Trophoblast cell (in vitro differentiated cells and primary cell): ENCODE measurements around the gene AHSA1.

ENCODE experiments used
- DNase-seq, 2 donors: peaks; one replicate each; pipeline ENCODE4 v3.0.0-alpha.2; 2016
- H2AFZ ChIP-seq: 2 replicates; pipeline ENCODE4 v1.6.1; 2013; ENCODE audit warnings: low read length, moderate library complexity, mild to moderate bottlenecking; ENCODE audit not compliant: insufficient read depth, poor library complexity
- H2AK5ac ChIP-seq: 2 replicates; pipeline ENCODE4 v1.6.1; 2013; ENCODE audit warnings: mild to moderate bottlenecking, low read length
- H2BK120ac ChIP-seq: 2 replicates; pipeline ENCODE4 v1.6.1; 2013; ENCODE audit warnings: low read length, mild to moderate bottlenecking, moderate library complexity; ENCODE audit not compliant: insufficient read depth, poor library complexity
- H2BK12ac ChIP-seq: 2 replicates; pipeline ENCODE4 v1.6.1; 2013; ENCODE audit warnings: mild to moderate bottlenecking, low read length, moderate library complexity
- H2BK5ac ChIP-seq: 2 replicates; pipeline ENCODE4 v1.6.1; 2013; ENCODE audit warnings: low read length, low read depth, moderate library complexity, mild to moderate bottlenecking; ENCODE audit not compliant: poor library complexity
- H3K14ac ChIP-seq: 2 replicates; pipeline ENCODE4 v1.6.1; 2013; ENCODE audit warnings: mild to moderate bottlenecking, low read length
- H3K18ac ChIP-seq: 2 replicates; pipeline ENCODE4 v1.6.1; 2013; ENCODE audit warnings: mild to moderate bottlenecking, low read length
- H3K23ac ChIP-seq: 2 replicates; pipeline ENCODE4 v1.6.1; 2013; ENCODE audit warnings: low read length
- H3K27ac ChIP-seq: 2 replicates; pipeline ENCODE4 v1.5.1; 2013; ENCODE audit warnings: low read depth, mild to moderate bottlenecking, inconsistent platforms, low read length, moderate library complexity
- H3K27me3 ChIP-seq: 2 replicates; pipeline ENCODE4 v1.6.1; 2013; ENCODE audit warnings: inconsistent platforms, mild to moderate bottlenecking, low read length, moderate library complexity; ENCODE audit not compliant: insufficient read depth
- H3K36me3 ChIP-seq, 2 experiments: 1 replicate in 1 of 2; 2 replicates in 1 of 2; pipeline ENCODE4 v1.6.1; 2013; ENCODE audit warnings: low read length in 2 of 2, mild to moderate bottlenecking in 2 of 2, moderate library complexity in 1 of 2; ENCODE audit not compliant: insufficient read depth in 2 of 2, control insufficient read depth in 1 of 2
- H3K4ac ChIP-seq: 2 replicates; pipeline ENCODE4 v1.6.1; 2013; ENCODE audit warnings: low read depth, mild to moderate bottlenecking, low read length, moderate library complexity
- H3K4me1 ChIP-seq, 2 experiments: 1 replicate in 1 of 2; 2 replicates in 1 of 2; pipeline ENCODE4 v1.6.1; 2013; ENCODE audit warnings: low read length in 2 of 2, mild to moderate bottlenecking in 2 of 2, moderate library complexity in 1 of 2; ENCODE audit not compliant: insufficient read depth in 2 of 2, control insufficient read depth in 1 of 2
- H3K4me2 ChIP-seq: 2 replicates; pipeline ENCODE4 v1.6.1; 2013; ENCODE audit warnings: inconsistent platforms, mild to moderate bottlenecking, low read length, moderate library complexity
- H3K4me3 ChIP-seq: 2 replicates; pipeline ENCODE4 v1.5.1; 2013; ENCODE audit warnings: mild to moderate bottlenecking, low read depth, low read length, inconsistent platforms
- H3K79me1 ChIP-seq: one replicate; pipeline ENCODE4 v1.6.1; 2013; ENCODE audit warnings: low read length
- H3K79me2 ChIP-seq: 2 replicates; pipeline ENCODE4 v1.6.1; 2013; ENCODE audit warnings: low read length, mild to moderate bottlenecking; ENCODE audit not compliant: control insufficient read depth, insufficient read depth, poor library complexity
- H3K9ac ChIP-seq: 2 replicates; pipeline ENCODE4 v1.6.1; 2013; ENCODE audit warnings: mild to moderate bottlenecking, low read length
- H3K9me3 ChIP-seq: 2 replicates; pipeline ENCODE4 v1.6.1; 2013; ENCODE audit warnings: low read depth, mild to moderate bottlenecking, control low read depth, inconsistent platforms, low read length; ENCODE audit not compliant: insufficient read depth
- H4K12ac ChIP-seq: 2 replicates; pipeline ENCODE4 v1.6.1; 2013; ENCODE audit warnings: low read depth, mild to moderate bottlenecking, low read length, moderate library complexity
- H4K8ac ChIP-seq: 2 replicates; pipeline ENCODE4 v1.6.1; 2013; ENCODE audit warnings: low read depth, mild to moderate bottlenecking, low read length, moderate library complexity
- H4K91ac ChIP-seq: one replicate; pipeline ENCODE4 v1.6.1; 2013; ENCODE audit warnings: low read depth, mild to moderate bottlenecking, low read length, moderate library complexity
- WGBS: extraction: QIAGEN DNeasy Blood & Tissue Kit; methylation state at CpG from one replicate; pipeline ENCODE4 v1.1.7; 2013; ENCODE audit warnings: missing lambda C conversion rate; ENCODE audit not compliant: insufficient read length, insufficient coverage; ENCODE audit errors: extremely low coverage; 5-methylcytosine and 5-hydroxymethylcytosine counted together

Gene AHSA1

DNA sequence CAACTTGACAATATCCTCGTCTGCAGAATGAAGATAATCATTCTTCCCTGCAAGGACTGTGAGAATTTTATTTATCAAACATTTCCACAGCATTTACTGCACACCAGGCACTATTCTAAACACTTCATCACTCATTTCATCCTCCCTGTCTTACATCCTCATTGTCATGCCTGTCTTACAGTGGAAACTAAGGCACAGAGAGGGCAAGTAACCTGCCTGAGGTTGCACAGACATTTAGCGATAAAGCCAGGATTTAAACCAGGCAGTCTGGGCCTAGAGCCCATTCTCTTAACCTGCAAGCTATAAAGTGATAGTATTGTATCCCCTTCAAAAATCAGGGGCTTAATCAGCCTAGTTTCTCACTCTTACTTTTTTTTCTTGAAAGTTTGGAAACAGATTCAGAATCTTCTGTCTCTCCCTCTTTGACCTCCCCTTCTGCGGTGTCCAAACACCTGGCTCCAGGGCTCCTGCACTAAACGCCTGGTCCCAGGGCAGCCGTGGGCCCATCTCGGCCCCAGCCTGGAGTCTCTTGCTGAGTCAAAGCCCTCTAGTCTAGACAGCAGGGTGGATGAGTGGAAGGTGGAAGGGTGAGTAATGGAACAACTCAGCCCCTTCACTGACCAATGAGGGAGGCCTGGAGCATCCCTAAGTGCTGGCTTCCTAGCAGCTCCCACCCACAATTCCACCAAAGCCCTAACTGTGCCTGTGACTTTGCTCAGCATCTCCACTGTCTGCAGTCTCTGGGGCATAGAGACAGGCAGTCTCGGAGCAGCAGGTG lies 28.2 kb downstream of the AHSA1 start:
- Histone ChIP-seq H3K79me2 (no peaks in the 10 kb centered on the region), H3K27ac (no peak overlapping the region), H3K23ac (no peak overlapping the region), H2BK120ac (no peak overlapping the region), H3K79me1 (no peaks in the 10 kb centered on the region), H3K9me3 (no peaks in the 10 kb centered on the region), H2BK5ac (no peak overlapping the region), H4K91ac (no peak overlapping the region), H3K18ac (no peak overlapping the region), H2BK12ac (no peak overlapping the region), H3K14ac (no peak overlapping the region), H3K4me1 (peaks cover 2 to 6% of the 10 kb centered on the region in 2 experiments), H3K36me3 (no peaks in the 10 kb centered on the region), H3K9ac (no peak overlapping the region), H3K4ac (no peak overlapping the region), H2AFZ (no peak overlapping the region), H3K4me2 (no peak overlapping the region), H4K8ac (no peak overlapping the region), H2AK5ac (no peak overlapping the region), H4K12ac (no peak overlapping the region), H3K27me3 (no peaks in the 10 kb centered on the region), H3K4me3 (no peak overlapping the region)
- no CpG with 5 or more reads among the region's 7 CpGs for WGBS
- peak in 1 of 2 donors; percentile 55 for DNase-seq

DNA sequence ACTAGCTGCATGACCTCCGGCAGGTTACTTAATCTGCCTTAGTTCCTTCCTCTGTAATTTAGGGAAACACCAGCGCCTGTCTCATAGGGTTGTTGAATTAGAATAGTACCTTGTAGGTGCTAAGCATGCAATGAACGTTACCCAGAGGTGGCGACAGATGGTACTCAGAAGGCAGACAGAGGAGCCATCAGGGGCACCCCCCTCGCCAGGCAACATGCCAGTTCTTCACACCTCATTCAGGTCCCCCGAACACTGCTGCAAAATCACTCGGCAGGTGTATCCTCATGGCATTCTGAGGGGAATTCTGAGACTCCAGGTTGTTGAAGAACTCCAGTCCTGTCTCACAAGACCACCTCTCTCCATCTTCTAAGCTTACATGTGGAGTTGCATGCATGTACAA lies 30.7 kb downstream of the AHSA1 start:
- H3K79me1 ChIP-seq: no peaks in the 10 kb centered on the region
- no peak overlapping the region for H2AK5ac ChIP-seq
- no peak overlapping the region for H4K8ac ChIP-seq
- H3K27me3 ChIP-seq: no peaks in the 10 kb centered on the region
- no peak overlapping the region for H3K18ac ChIP-seq
- no peak overlapping the region for H2BK120ac ChIP-seq
- H3K4ac ChIP-seq: no peak overlapping the region
- no peaks in the 10 kb centered on the region for H3K79me2 ChIP-seq
- no CpG with 5 or more reads among the region's 7 CpGs for WGBS
- no peak overlapping the region for H2BK12ac ChIP-seq
- no peak overlapping the region for H2AFZ ChIP-seq
- no peak overlapping the region for H2BK5ac ChIP-seq
- H3K4me3 ChIP-seq: no peak overlapping the region
- H3K14ac ChIP-seq: no peak overlapping the region
- H3K9ac ChIP-seq: no peak overlapping the region
- H3K36me3 ChIP-seq: no peaks in the 10 kb centered on the region
- no peak overlapping the region for H4K91ac ChIP-seq
- no peak overlapping the region for H4K12ac ChIP-seq
- H3K9me3 ChIP-seq: no peaks in the 10 kb centered on the region
- no peak for DNase-seq
- H3K4me1 ChIP-seq: peaks cover 2% of the 10 kb centered on the region in 2 experiments
- no peak overlapping the region for H3K27ac ChIP-seq
- H3K23ac ChIP-seq: no peak overlapping the region
- H3K4me2 ChIP-seq: no peak overlapping the region

GRCh38 chr14:77489041-77489440 lies 31.1 kb downstream of the AHSA1 start:
- DNase-seq: no peak
- WGBS: no CpG with 5 or more reads among the region's 6 CpGs
- Histone ChIP-seq H3K36me3 (no peaks in the 10 kb centered on the region), H3K18ac (no peak overlapping the region), H3K9me3 (no peaks in the 10 kb centered on the region), H3K4me1 (peaks cover 2% of the 10 kb centered on the region in 2 experiments), H3K14ac (no peak overlapping the region), H2AFZ (no peak overlapping the region), H3K4me2 (no peak overlapping the region), H2BK120ac (no peak overlapping the region), H3K79me1 (no peaks in the 10 kb centered on the region), H3K4me3 (no peak overlapping the region), H3K23ac (no peak overlapping the region), H4K8ac (no peak overlapping the region), H3K9ac (no peak overlapping the region), H3K27ac (no peak overlapping the region), H2BK12ac (no peak overlapping the region), H3K27me3 (no peaks in the 10 kb centered on the region), H2BK5ac (no peak overlapping the region), H4K12ac (no peak overlapping the region), H3K79me2 (no peaks in the 10 kb centered on the region), H2AK5ac (no peak overlapping the region), H4K91ac (no peak overlapping the region), H3K4ac (no peak overlapping the region)

DNA sequence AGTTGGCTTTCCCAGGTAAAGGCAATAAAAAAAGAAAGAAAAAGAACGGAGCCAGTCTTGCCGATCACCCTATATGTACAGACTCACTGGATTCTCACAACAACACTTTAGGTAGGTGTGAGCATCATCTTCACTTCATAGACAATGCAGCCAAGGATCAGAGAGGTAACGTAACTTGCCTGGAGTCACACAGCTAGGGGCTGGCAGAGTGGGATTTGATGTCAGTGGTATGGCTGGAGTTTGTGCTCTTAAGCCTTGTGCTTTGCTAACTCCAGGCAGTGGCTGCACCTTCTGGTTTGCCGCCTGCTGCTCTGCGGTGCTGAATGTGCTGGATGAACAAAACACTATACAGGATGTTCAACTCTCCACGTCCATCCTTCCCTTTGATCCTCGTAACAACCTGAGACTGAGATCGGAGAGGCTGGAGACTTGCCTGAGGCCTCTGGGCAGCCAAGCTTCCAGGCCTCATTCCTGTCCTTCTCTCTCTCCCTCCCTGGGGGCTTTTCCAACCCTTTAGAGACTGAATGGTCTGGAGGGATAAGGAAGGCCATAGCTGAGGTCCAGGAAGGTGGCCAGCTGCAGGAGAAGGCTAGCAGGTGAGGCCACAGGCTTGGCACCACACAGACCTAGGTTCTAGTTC lies 32.6 kb downstream of the AHSA1 start:
- peaks cover 2% of the 10 kb centered on the region in 2 experiments for H3K4me1 ChIP-seq
- no peak overlapping the region for H4K91ac ChIP-seq
- H3K79me1 ChIP-seq: no peaks in the 10 kb centered on the region
- H3K23ac ChIP-seq: no peak overlapping the region
- no peak overlapping the region for H3K27ac ChIP-seq
- no peak overlapping the region for H3K4ac ChIP-seq
- H3K36me3 ChIP-seq: no peaks in the 10 kb centered on the region
- no peak overlapping the region for H3K14ac ChIP-seq
- H3K79me2 ChIP-seq: no peaks in the 10 kb centered on the region
- H3K9me3 ChIP-seq: peaks cover under 1% of the 10 kb centered on the region
- no peak overlapping the region for H3K18ac ChIP-seq
- H3K9ac ChIP-seq: no peak overlapping the region
- H4K8ac ChIP-seq: no peak overlapping the region
- peak in 1 of 2 donors; percentile 62 for DNase-seq
- H2BK12ac ChIP-seq: no peak overlapping the region
- no peak overlapping the region for H2BK120ac ChIP-seq
- no peak overlapping the region for H2AK5ac ChIP-seq
- H3K27me3 ChIP-seq: no peaks in the 10 kb centered on the region
- no CpG with 5 or more reads among the region's 8 CpGs for WGBS
- no peak overlapping the region for H3K4me2 ChIP-seq
- no peak overlapping the region for H4K12ac ChIP-seq
- no peak overlapping the region for H3K4me3 ChIP-seq
- H2BK5ac ChIP-seq: no peak overlapping the region
- H2AFZ ChIP-seq: no peak overlapping the region
